H1 (cell line): Measurements from ENCODE around the gene P4HB. TPM values are rescaled to one million over a fixed set of nuclear protein-coding genes. Genes with fewer than 3 reads are reported as not detected.

ENCODE experiments used
- BCL11A ChIP-seq, 2 experiments: IDR thresholded peaks; one replicate each; pipeline ENCODE4 v1.6.1; 2011; ENCODE audit warnings: low read depth in 2 of 2, low read length in 2 of 2, mild to moderate bottlenecking in 2 of 2
- SIRT6 ChIP-seq: IDR thresholded peaks from one replicate; pipeline ENCODE4 v1.7.1; 2012; ENCODE audit warnings: low read length, inconsistent platforms
- polyA plus RNA-seq, 7 experiments: library from polyadenylated mRNA; depleted of rRNA in 3 of 7; stranded (reverse) in 5 of 7; unstranded in 2 of 7; fragments of >200 nt in 5 of 7; fragments of 200-250 nt in 2 of 7; gene quantifications; 1 replicate in 5 of 7; 2 replicates in 1 of 7; 4 replicates in 1 of 7; pipeline versions ENCODE4 v1.2.1 to v1.2.3, GENCODE V29; 2011 to 2013; ENCODE audit warnings: missing spikeins in 2 of 7, mixed read lengths in 2 of 7
- total RNA-seq: library from RNA; stranded (reverse); fragmentation: NEBNext Ultra II Directional; extraction: Animal tissue kit (Norgen Biotek cat#: 25700); gene quantifications from 2 replicates; pipeline ENCODE4 v1.2.1, GENCODE V29; 2021

The P4HB gene
- total and polyA plus RNA-seq, 2 of the 8 experiments (the other 6 are each of a cell fraction or from before 2014, with no cell fraction given) = 41.4 to 379 TPM

DNA sequence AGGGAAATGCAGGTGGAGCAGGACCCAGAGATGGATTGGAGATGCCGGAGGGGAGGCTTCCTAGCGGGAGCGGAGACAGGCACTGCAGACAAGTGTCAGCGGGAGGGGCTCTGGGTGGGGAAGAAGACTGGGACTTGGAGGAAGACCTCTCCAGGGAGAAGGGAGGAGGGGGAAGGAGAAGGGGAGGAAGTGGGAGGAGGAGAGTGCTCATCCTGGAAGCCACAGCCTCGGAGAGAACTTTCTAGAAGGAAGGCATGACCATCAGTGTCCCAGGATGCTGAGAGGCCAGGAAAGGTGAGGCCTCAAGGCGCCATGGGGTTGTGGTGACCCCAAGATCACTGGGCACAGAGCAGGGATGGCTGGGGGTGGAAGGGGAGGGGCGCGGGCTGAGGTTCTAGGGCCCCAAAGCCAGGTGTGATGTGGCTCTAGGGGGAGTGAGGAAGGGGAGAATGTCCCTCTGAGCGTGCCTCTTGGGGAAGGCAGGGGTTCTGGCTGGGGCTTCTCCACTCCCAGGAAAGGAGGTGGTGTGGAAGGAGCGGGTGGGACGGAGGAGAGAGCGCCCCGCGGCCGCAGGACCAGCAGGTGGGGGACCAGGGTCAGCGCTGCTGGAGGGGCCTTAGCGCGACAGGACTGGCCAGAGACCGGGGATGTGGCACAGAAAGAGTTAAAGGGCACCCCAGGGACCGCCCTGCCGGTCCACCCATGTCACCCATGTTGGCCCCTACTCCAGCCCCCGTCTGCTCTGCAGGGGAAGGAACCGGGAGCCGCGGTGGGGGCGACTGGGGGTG lies 57.3 kb downstream of the P4HB start (continued):
- TF ChIP-seq BCL11A (IDR thresholded peaks at IDR 0.05; ENCODE audit: low read depth in 2 of 2, low read length in 2 of 2) (no peak), SIRT6 (no peak)
